Osteoblast (primary cell): ENCODE results near the gene NAV3. TPM values are rescaled to one million over a fixed set of nuclear protein-coding genes. Genes with fewer than 3 reads are reported as not detected.
A peak's percentile ranks its signal among the peaks of the same experiment; 100 is the strongest.

Source experiments
- DNase-seq: peaks from one replicate; pipeline ENCODE4 v3.0.0; 2011; ENCODE audit warnings: low spot score, mixed read lengths; ENCODE audit not compliant: insufficient read length; ENCODE audit errors: missing footprints
- H2AFZ ChIP-seq: 2 replicates; pipeline ENCODE4 v1.6.0; 2011; ENCODE audit warnings: mild to moderate bottlenecking, low read length
- H3K27ac ChIP-seq: 2 replicates; pipeline ENCODE4 v1.5.1; 2011; ENCODE audit warnings: mild to moderate bottlenecking, low read depth, low read length, moderate library complexity
- H3K27me3 ChIP-seq: 2 replicates; pipeline ENCODE4 v1.6.0; 2012; ENCODE audit warnings: mild to moderate bottlenecking, control low read depth, inconsistent platforms, low read length, moderate library complexity; ENCODE audit not compliant: insufficient read depth
- H3K36me3 ChIP-seq: 2 replicates; pipeline ENCODE4 v1.5.1; 2011; ENCODE audit warnings: mild to moderate bottlenecking, low read length, control low read depth, moderate library complexity; ENCODE audit not compliant: insufficient read depth
- H3K4me1 ChIP-seq: 2 replicates; pipeline ENCODE4 v1.5.1; 2011; ENCODE audit warnings: mild to moderate bottlenecking, low read length, control low read depth, moderate library complexity; ENCODE audit not compliant: insufficient read depth
- H3K4me2 ChIP-seq: 2 replicates; pipeline ENCODE4 v1.6.0; 2011; ENCODE audit warnings: mild to moderate bottlenecking, low read length; ENCODE audit not compliant: insufficient read depth
- H3K4me3 ChIP-seq: fragments of 200-600 bp; sonication (generic); 3 replicates; pipeline ENCODE4 v1.5.1; 2012; ENCODE audit warnings: mild to moderate bottlenecking, low read length, inconsistent platforms; ENCODE audit not compliant: insufficient read depth
- H3K79me2 ChIP-seq: 2 replicates; pipeline ENCODE4 v1.6.0; 2012; ENCODE audit warnings: mild to moderate bottlenecking, low read length, control low read depth, inconsistent platforms; ENCODE audit not compliant: insufficient read depth
- H3K9me3 ChIP-seq: 2 replicates; pipeline ENCODE4 v1.5.1; 2011; ENCODE audit warnings: low read depth, low read length, control low read depth
- H4K20me1 ChIP-seq: 2 replicates; pipeline ENCODE4 v1.6.0; 2012; ENCODE audit warnings: mild to moderate bottlenecking, low read length, control low read depth; ENCODE audit not compliant: insufficient read depth
- CTCF ChIP-seq: IDR thresholded peaks from 2 replicates; pipeline ENCODE4 v1.5.1; 2011; ENCODE audit warnings: mild to moderate bottlenecking, low read depth, low read length, moderate library complexity; ENCODE audit errors: extremely low read depth
- total RNA-seq: library from RNA; depleted of rRNA; stranded (reverse); fragments of >200 nt; gene quantifications from 2 replicates; pipeline ENCODE4 v1.2.3, GENCODE V29; 2012

NAV3 gene
- total RNA-seq, 1 donor, result 84.7 TPM

- H3K4me2 ChIP-seq, result no peak overlapping the region
- H3K36me3 ChIP-seq, result no peaks in the 10 kb centered on the region
- no peaks in the 10 kb centered on the region for H3K79me2 ChIP-seq
- no peaks in the 10 kb centered on the region for H3K9me3 ChIP-seq
- H3K4me3 ChIP-seq, result no peak overlapping the region
- DNase-seq, result no peak
- H3K27ac ChIP-seq, result no peak overlapping the region
- no peaks in the 10 kb centered on the region for H3K27me3 ChIP-seq
- TF ChIP-seq CTCF, result no peak
- H2AFZ ChIP-seq, result peak overlapping the region; percentile 67
- no peaks in the 10 kb centered on the region for H3K4me1 ChIP-seq
- H4K20me1 ChIP-seq, result no peaks in the 10 kb centered on the region
Observed at GRCh38 chr12:78261901-78262300, 431.2 kb downstream of the NAV3 start.
